GM21381 (cell line): Measurements from ENCODE around the gene PPP2R3B.
"Not testable (repeated sequence)": the region's sequence is repeated elsewhere in the genome, so short reads cannot be mapped to it uniquely, and the experiment has no call there.

ENCODE experiments used
- ATAC-seq: cut with Tn5 transposase; IDR thresholded peaks from one replicate; pipeline ENCODE4 v1.9.1; 2021; ENCODE audit warnings: mild to moderate bottlenecking, moderate library complexity; ENCODE audit not compliant: unreplicated experiment

Gene PPP2R3B

GRCh38 chrX:338836-339400 is 47.8 kb downstream of the PPP2R3B start:
- ATAC-seq: no peak

- ATAC-seq: no peak
These were observed 48.3 kb downstream of the PPP2R3B start for GRCh38 chrX:338281-338835.

- no peak for ATAC-seq
These were observed 49.3 kb downstream of the PPP2R3B start for GRCh38 chrX:337331-337831.

- no peak for ATAC-seq
These were observed 50.5 kb downstream of the PPP2R3B start for GRCh38 chrX:336227-336626.

- no peak for ATAC-seq
These were observed 51.0 kb downstream of the PPP2R3B start for GRCh38 chrX:335758-336155.

GRCh38 chrX:334971-335757 is 51.5 kb downstream of the PPP2R3B start:
- ATAC-seq: no peak

GRCh38 chrX:334331-334891 is 52.3 kb downstream of the PPP2R3B start:
- ATAC-seq: no peak

GRCh38 chrX:333611-334311 is 52.9 kb downstream of the PPP2R3B start:
- ATAC-seq: no peak

GRCh38 chrX:332916-333610 is 53.6 kb downstream of the PPP2R3B start:
- ATAC-seq: no peak

- no peak for ATAC-seq
These were observed 54.2 kb downstream of the PPP2R3B start for GRCh38 chrX:332496-332860.

- no peak for ATAC-seq
These were observed 54.7 kb downstream of the PPP2R3B start for GRCh38 chrX:331825-332495.

GRCh38 chrX:331151-331824 is 55.4 kb downstream of the PPP2R3B start:
- no peak for ATAC-seq

GRCh38 chrX:330726-331150 is 56.0 kb downstream of the PPP2R3B start:
- ATAC-seq: no peak

GRCh38 chrX:330141-330725 is 56.5 kb downstream of the PPP2R3B start:
- ATAC-seq: not testable (repeated sequence)

- ATAC-seq: no peak
These were observed 57.3 kb downstream of the PPP2R3B start for GRCh38 chrX:329291-329910.

GRCh38 chrX:327660-328126 is 59.0 kb downstream of the PPP2R3B start:
- no peak for ATAC-seq

- not testable (repeated sequence) for ATAC-seq
These were observed 62.0 kb downstream of the PPP2R3B start for GRCh38 chrX:324664-325063.
